Immature natural killer cell (primary cell): ENCODE measurements around the gene EVL. TPM values are rescaled to one million over a fixed set of nuclear protein-coding genes. Genes with fewer than 3 reads are reported as not detected.

Experiments
- DNase-seq, 3 donors: peaks; one replicate each; pipeline ENCODE4 v3.0.0; 2022; ENCODE audit warnings: mixed read lengths in 1 of 3
- H3K27ac Mint-ChIP-seq, 6 donors: one replicate each; pipeline ENCODE4 v1.8.0; 2020; ENCODE audit warnings: mixed read lengths in 6 of 6, mild to moderate bottlenecking in 5 of 6, inconsistent platforms in 4 of 6, moderate library complexity in 3 of 6
- H3K27me3 Mint-ChIP-seq, 3 donors: one replicate each; pipeline ENCODE4 v1.8.0; 2020 to 2021; ENCODE audit warnings: low read depth in 3 of 3, mild to moderate bottlenecking in 3 of 3, mixed read lengths in 3 of 3, moderate library complexity in 3 of 3, inconsistent platforms in 1 of 3
- H3K36me3 Mint-ChIP-seq, 3 donors: one replicate each; pipeline ENCODE4 v1.8.0; 2020; ENCODE audit warnings: mixed read lengths in 3 of 3, inconsistent platforms in 2 of 3, mild to moderate bottlenecking in 2 of 3
- H3K4me1 Mint-ChIP-seq, 2 donors: one replicate each; pipeline ENCODE4 v1.8.0; 2020; ENCODE audit warnings: inconsistent platforms in 2 of 2, mild to moderate bottlenecking in 2 of 2, mixed read lengths in 2 of 2, moderate library complexity in 1 of 2
- H3K4me3 Mint-ChIP-seq, 5 donors: one replicate each; pipeline ENCODE4 v1.8.0; 2020; ENCODE audit warnings: mild to moderate bottlenecking in 5 of 5, mixed read lengths in 5 of 5, inconsistent platforms in 3 of 5, moderate library complexity in 3 of 5
- H3K9me3 Mint-ChIP-seq, 6 donors: one replicate each; pipeline ENCODE4 v1.8.0; 2020; ENCODE audit warnings: mild to moderate bottlenecking in 6 of 6, mixed read lengths in 6 of 6, inconsistent platforms in 4 of 6, moderate library complexity in 3 of 6
- polyA plus RNA-seq, 3 donors: library from polyadenylated mRNA; unstranded; fragments of 300-500 nt; fragmentation: Illumina TruSeq; gene quantifications; one replicate each; pipeline ENCODE4 v1.2.3, GENCODE V29; 2021

Gene EVL
- polyA plus RNA-seq, 3 donors from 2014 or later = 56.8 to 135 (median 76.3) TPM

- no peak overlapping the region for H3K4me3 Mint-ChIP-seq
- H3K9me3 Mint-ChIP-seq = no peaks in the 10 kb centered on the region
- peaks cover 0 to 2% (median 0%) of the 10 kb centered on the region in 3 donors for H3K27me3 Mint-ChIP-seq
- peaks cover 0 to 4% (median 0%) of the 10 kb centered on the region in 3 donors for H3K36me3 Mint-ChIP-seq
- H3K27ac Mint-ChIP-seq = peak overlapping the region in 1 of 6 donors; percentile 10
- H3K4me1 Mint-ChIP-seq = peaks cover 5 to 10% of the 10 kb centered on the region in 2 donors
- DNase-seq = no peak
Measured at GRCh38 chr14:100188392-100189030, 123.3 kb downstream of the EVL start.

- Mint-ChIP-seq H3K36me3 (peaks cover 0 to 4% (median 0%) of the 10 kb centered on the region in 3 donors), H3K4me3 (no peak overlapping the region), H3K4me1 (peaks cover 7 to 15% of the 10 kb centered on the region in 2 donors), H3K27me3 (peaks cover 0 to 5% (median 0%) of the 10 kb centered on the region in 3 donors), H3K9me3 (no peaks in the 10 kb centered on the region), H3K27ac (peak overlapping the region in 1 of 6 donors; percentile 45)
- DNase-seq = no peak
Measured at GRCh38 chr14:100190126-100190525, 124.9 kb downstream of the EVL start.

- no peak for DNase-seq
- Mint-ChIP-seq H3K27ac (peak overlapping the region in 2 of 6 donors; percentile 64 to 72), H3K36me3 (peaks cover 0 to 4% (median 0%) of the 10 kb centered on the region in 3 donors), H3K4me1 (peaks cover 7 to 15% of the 10 kb centered on the region in 2 donors), H3K27me3 (peaks cover 0 to 5% (median 0%) of the 10 kb centered on the region in 3 donors), H3K4me3 (peak overlapping the region in 2 of 5 donors; percentile 8 to 79), H3K9me3 (no peaks in the 10 kb centered on the region)
Measured at GRCh38 chr14:100191584-100192249, 126.5 kb downstream of the EVL start.

- Mint-ChIP-seq H3K4me3 (peak overlapping the region; percentile 59 to 82 (median 79)), H3K27ac (peak overlapping the region; percentile 71 to 91 (median 80)), H3K9me3 (no peaks in the 10 kb centered on the region), H3K36me3 (peaks cover 0 to 4% (median 0%) of the 10 kb centered on the region in 3 donors), H3K27me3 (peaks cover 0 to 5% (median 0%) of the 10 kb centered on the region in 3 donors), H3K4me1 (peaks cover 7 to 15% of the 10 kb centered on the region in 2 donors)
- DNase-seq = peak in 1 of 3 donors; percentile 6
Measured at GRCh38 chr14:100192250-100192671, 127.0 kb downstream of the EVL start.

- peak; percentile 100 for DNase-seq
- H3K9me3 Mint-ChIP-seq = no peaks in the 10 kb centered on the region
- H3K4me1 Mint-ChIP-seq = peaks cover 7 to 15% of the 10 kb centered on the region in 2 donors
- peaks cover 0 to 5% (median 0%) of the 10 kb centered on the region in 3 donors for H3K27me3 Mint-ChIP-seq
- H3K27ac Mint-ChIP-seq = peak overlapping the region; percentile 71 to 95 (median 90)
- peaks cover 0 to 4% (median 0%) of the 10 kb centered on the region in 3 donors for H3K36me3 Mint-ChIP-seq
- H3K4me3 Mint-ChIP-seq = peak overlapping the region; percentile 70 to 82 (median 80)
Measured at GRCh38 chr14:100192672-100193416, 127.6 kb downstream of the EVL start.

Other genes starting within 250 kb of the EVL start
- gene DEGS2, start 94.2 kb downstream of the EVL start, polyA plus RNA-seq = 10 to 100 TPM in 2 of 3 donors, 1 to 10 TPM in 1; 7.8 to 21.7 (median 12.1) TPM
- gene YY1, start 173.7 kb downstream of the EVL start, polyA plus RNA-seq = 10 to 100 TPM; 12.9 to 23.6 (median 15.9) TPM
- 1 to 10 TPM; 4.2 to 5.6 (median 4.6) TPM for gene SLC25A29, start 241.0 kb downstream of the EVL start, polyA plus RNA-seq